ENCODE results near the gene JAZF1. TPM values are rescaled to one million over a fixed set of nuclear protein-coding genes. Genes with fewer than 3 reads are reported as not detected.

The JAZF1 gene
- total RNA-seq, 1 experiment from 2014 or later: 0.90 TPM

- H3K9me3 ChIP-seq (ENCODE audit: insufficient read depth, low read depth): peaks cover 14% of the 10 kb centered on the region
- H3K9me2 ChIP-seq (ENCODE audit: insufficient read depth): no peaks in the 10 kb centered on the region
- H3K27me3 ChIP-seq (ENCODE audit: insufficient read depth, low read depth): no peaks in the 10 kb centered on the region
- no peak for DNase-seq
- no peak overlapping the region for H3K27ac ChIP-seq
- intact Hi-C loops (cut with micrococcal nuclease; ENCODE audit: unreplicated experiment): loop anchor here (10.0 kb wide), 1 partner anchor 247 kb away; the partner anchor contains the start of gene HIBADH
- TF ChIP-seq EZH2 (IDR thresholded peaks at IDR 0.05; ENCODE audit: low read depth) (no peak), CTCF (conservative IDR thresholded peaks at IDR 0.05) (no peak)
- CTCF ChIA-PET: interaction anchor here (1.0 kb wide), 1 partner anchor 182 kb away, joined by 4 read pairs; no protein-coding TSS in a partner anchor
- no peaks in the 10 kb centered on the region for H4K20me1 ChIP-seq (ENCODE audit: insufficient read depth)
- POLR2A ChIA-PET (ENCODE audit: unreplicated experiment): no interaction called here
- H3K79me2 ChIP-seq (ENCODE audit: low read depth): no peaks in the 10 kb centered on the region
- no peak overlapping the region for H3K4me3 ChIP-seq
- 0 out of 2 replicates have a peak, but pooled peaks cover under 1% of the 10 kb centered on the region for H3F3A ChIP-seq (ENCODE audit: insufficient read depth, low read depth)
- H3K4me2 ChIP-seq: no peak overlapping the region
- no peaks in the 10 kb centered on the region for H3K36me3 ChIP-seq (ENCODE audit: low read depth)
- BruUV-seq (replicated peaks): no TSS peak
- H3K4me1 ChIP-seq (replicated peaks; ENCODE audit: insufficient read depth): peaks cover 10% of the 10 kb centered on the region
- no peak overlapping the region for H2AFZ ChIP-seq
Observed at GRCh38 chr7:27911920-27912319, 268.7 kb downstream of the JAZF1 start.

DNA sequence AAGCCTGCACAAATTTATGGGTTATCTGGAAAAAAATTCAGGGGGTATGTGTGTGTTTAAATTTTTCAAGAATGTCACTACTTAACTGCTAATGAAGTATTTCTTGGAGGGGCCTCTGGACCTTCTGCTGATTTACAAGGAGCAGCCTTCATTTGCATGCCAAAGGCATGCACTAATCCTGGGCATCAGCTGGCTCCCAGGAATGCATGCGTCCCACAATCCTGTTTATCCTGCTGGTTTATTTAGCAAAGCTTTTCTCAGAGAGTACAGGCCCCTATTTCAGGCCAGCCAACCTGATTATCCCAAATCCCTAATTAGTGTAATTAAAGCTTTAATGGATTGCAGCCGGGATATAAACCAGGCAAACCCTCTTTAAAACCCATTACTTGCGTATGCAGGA, 270.3 kb downstream of the JAZF1 start:
- POLR2A ChIA-PET (ENCODE audit: unreplicated experiment): no interaction called here
- BruUV-seq (replicated peaks): no TSS peak

DNA sequence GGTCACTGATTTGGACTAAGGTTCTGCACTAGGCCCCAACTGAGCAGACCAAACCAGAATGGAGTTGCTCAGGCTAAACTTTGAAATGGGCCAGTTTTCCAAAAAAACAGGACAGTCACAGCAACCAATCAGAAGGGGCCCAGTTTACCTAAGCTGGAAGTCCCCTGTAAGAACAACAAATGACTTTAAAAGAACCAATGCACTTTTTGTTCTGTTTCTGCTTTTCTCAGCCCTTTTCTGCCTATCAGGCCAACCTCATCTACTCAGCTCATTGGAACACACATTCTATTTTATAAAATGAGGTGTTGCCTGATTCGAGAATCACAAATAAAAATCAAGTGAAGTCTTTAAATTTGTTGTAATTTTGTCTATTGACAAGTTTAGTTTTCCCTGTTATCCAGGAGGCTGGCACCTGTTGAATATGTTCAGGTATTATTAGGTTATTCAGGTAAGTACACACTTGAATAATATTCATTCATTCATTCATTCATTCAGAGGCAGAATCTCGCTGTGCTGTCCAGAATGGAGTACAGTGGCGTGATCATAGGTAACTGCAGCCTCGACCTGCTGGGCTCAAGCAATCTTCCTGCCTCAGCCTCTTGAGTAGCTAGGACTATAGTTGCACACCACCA, 271.9 kb downstream of the JAZF1 start:
- Histone ChIP-seq H3K4me1 (replicated peaks; ENCODE audit: insufficient read depth) (no peaks in the 10 kb centered on the region), H3K9me2 (ENCODE audit: insufficient read depth) (no peaks in the 10 kb centered on the region)

More for the DNA sequence above, 270.3 kb downstream of the JAZF1 start:
- no peaks in the 10 kb centered on the region for H3K79me2 ChIP-seq (ENCODE audit: low read depth)
- no peaks in the 10 kb centered on the region for H4K20me1 ChIP-seq (ENCODE audit: insufficient read depth)
- no peaks in the 10 kb centered on the region for H3K27me3 ChIP-seq (ENCODE audit: insufficient read depth, low read depth)
- H3K9me2 ChIP-seq (ENCODE audit: insufficient read depth): no peaks in the 10 kb centered on the region
- TF ChIP-seq EZH2 (IDR thresholded peaks at IDR 0.05; ENCODE audit: low read depth) (no peak), CTCF (conservative IDR thresholded peaks at IDR 0.05) (no peak)
- H3K4me3 ChIP-seq: no peak overlapping the region
- no peak overlapping the region for H2AFZ ChIP-seq
- H3F3A ChIP-seq (ENCODE audit: insufficient read depth, low read depth): no peaks in the 10 kb centered on the region
- H3K27ac ChIP-seq: no peak overlapping the region
- no peaks in the 10 kb centered on the region for H3K36me3 ChIP-seq (ENCODE audit: low read depth)
- H3K9me3 ChIP-seq (ENCODE audit: insufficient read depth, low read depth): peaks cover 2% of the 10 kb centered on the region; the same call in 1 of the 2 replicates
- intact Hi-C loops (cut with micrococcal nuclease; ENCODE audit: unreplicated experiment): loop anchor here (10.0 kb wide), 1 partner anchor 246 kb away; the partner anchor contains the start of gene HIBADH
- no peaks in the 10 kb centered on the region for H3K4me1 ChIP-seq (replicated peaks; ENCODE audit: insufficient read depth)
- H3K4me2 ChIP-seq: no peak overlapping the region
- DNase-seq: peak in 1 of 2 experiments; percentile 9
- CTCF ChIA-PET: interaction anchor here (0.6 kb wide), 1 partner anchor 46 kb away, joined by 3 read pairs; no protein-coding TSS in a partner anchor

More for the DNA sequence above, 271.9 kb downstream of the JAZF1 start:
- ChIA-PET POLR2A (ENCODE audit: unreplicated experiment) (no interaction called here), CTCF (no interaction called here)
- no peak for TF ChIP-seq CTCF (conservative IDR thresholded peaks at IDR 0.05)
- no peak for TF ChIP-seq EZH2 (IDR thresholded peaks at IDR 0.05; ENCODE audit: low read depth)
- no peak overlapping the region for H3K4me2 ChIP-seq
- H4K20me1 ChIP-seq (ENCODE audit: insufficient read depth): no peaks in the 10 kb centered on the region
- H3K27ac ChIP-seq: no peak overlapping the region
- no peak overlapping the region for H2AFZ ChIP-seq
- no peaks in the 10 kb centered on the region for H3K9me3 ChIP-seq (ENCODE audit: insufficient read depth, low read depth)
- no peaks in the 10 kb centered on the region for H3F3A ChIP-seq (ENCODE audit: insufficient read depth, low read depth)
- no TSS peak for BruUV-seq (replicated peaks)
- no peaks in the 10 kb centered on the region for H3K79me2 ChIP-seq (ENCODE audit: low read depth)
- no peak overlapping the region for H3K4me3 ChIP-seq
- no peaks in the 10 kb centered on the region for H3K36me3 ChIP-seq (ENCODE audit: low read depth)
- DNase-seq: no peak
- H3K27me3 ChIP-seq (ENCODE audit: insufficient read depth, low read depth): no peaks in the 10 kb centered on the region
- intact Hi-C loops (cut with micrococcal nuclease; ENCODE audit: unreplicated experiment): no loop called here

Data from PC-9 (cell line).